HEK293 (cell line): ENCODE results near the gene ADI1.

Experiments
- CTCF ChIA-PET: fragments of 350-600 bp; formaldehyde crosslinking; extraction: SDS; loops from one replicate; lab custom pipeline; 2021; ENCODE audit warnings: antibody characterized with exemption; lab: Yijun Ruan, JAX
- POLR2A ChIA-PET: fragments of 300-600 bp; formaldehyde crosslinking; extraction: SDS; loops from one replicate; lab custom pipeline; 2020; ENCODE audit warnings: antibody characterized with exemption, inconsistent platforms; lab: Yijun Ruan, JAX
- H3K27ac ChIP-seq: fragments of 200-500 bp; sonication (Bioruptor generic); 2 replicates; pipeline ENCODE4 v1.5.1; 2014; ENCODE audit warnings: low read depth, low read length, control low read depth, inconsistent platforms; ENCODE audit errors: extremely low read depth
- H3K36me3 ChIP-seq, 2 experiments: fragments of 200-500 bp in 1 of 2; sonication (Bioruptor generic) in 1 of 2; 1 replicate in 1 of 2; 2 replicates in 1 of 2; pipeline ENCODE4 v1.5.1; 2014 to 2017; ENCODE audit warnings: inconsistent platforms in 2 of 2, low read length in 2 of 2; ENCODE audit not compliant: control insufficient read depth in 2 of 2, insufficient read depth in 1 of 2
- H3K4me1 ChIP-seq: fragments of 200-500 bp; sonication (Bioruptor generic); 2 replicates; pipeline ENCODE4 v1.5.1; 2014; ENCODE audit warnings: mild to moderate bottlenecking, low read length, inconsistent platforms; ENCODE audit not compliant: control insufficient read depth, insufficient read depth
- H3K4me3 ChIP-seq: 2 replicates; pipeline ENCODE4 v1.5.1; 2011; ENCODE audit warnings: low read depth, mild to moderate bottlenecking, control low read depth, low read length, moderate library complexity
- H3K9me3 ChIP-seq: fragments of 200-500 bp; sonication (Bioruptor generic); 2 replicates; pipeline ENCODE4 v1.5.1; 2014; ENCODE audit warnings: low read depth, low read length, inconsistent platforms; ENCODE audit not compliant: control insufficient read depth, insufficient read depth
- HOXC10 ChIP-seq: sonication (generic); formaldehyde crosslinking; IDR thresholded peaks from 2 replicates; pipeline ENCODE4 v1.8.1; 2023; ENCODE audit warnings: mild to moderate bottlenecking, missing genetic modification reagents
- HOXD13 ChIP-seq: sonication (generic); formaldehyde crosslinking; IDR thresholded peaks from 2 replicates; pipeline ENCODE4 v1.8.0; 2022; ENCODE audit warnings: missing genetic modification reagents, borderline replicate concordance
- KLF16 ChIP-seq: fragments of 450-650 bp; formaldehyde crosslinking; IDR thresholded peaks from 2 replicates; pipeline ENCODE4 v1.5.1; 2017; ENCODE audit warnings: missing biosample characterization, missing genetic modification characterization
- KLF8 ChIP-seq: fragments of 450-650 bp; formaldehyde crosslinking; IDR thresholded peaks from 2 replicates; pipeline ENCODE4 v1.5.1; 2016; ENCODE audit warnings: missing biosample characterization, missing genetic modification characterization
- MYNN ChIP-seq: fragments of 450-650 bp; formaldehyde crosslinking; IDR thresholded peaks from 2 replicates; pipeline ENCODE4 v1.5.1; 2016; ENCODE audit warnings: missing biosample characterization, missing genetic modification characterization, borderline replicate concordance
- YY2 ChIP-seq: fragments of 450-650 bp; formaldehyde crosslinking; IDR thresholded peaks from 2 replicates; pipeline ENCODE4 v1.5.1; 2016; ENCODE audit warnings: missing biosample characterization, missing genetic modification characterization
- ZBTB1 ChIP-seq: fragments of 450-650 bp; formaldehyde crosslinking; IDR thresholded peaks from 2 replicates; pipeline ENCODE4 v1.5.1; 2016; ENCODE audit warnings: missing biosample characterization, missing genetic modification characterization
- ZBTB48 ChIP-seq: fragments of 450-650 bp; formaldehyde crosslinking; IDR thresholded peaks from 2 replicates; pipeline ENCODE4 v1.5.1; 2016; ENCODE audit warnings: missing biosample characterization, missing genetic modification characterization
- ZNF146 ChIP-seq: fragments of 450-650 bp; formaldehyde crosslinking; IDR thresholded peaks from 2 replicates; pipeline ENCODE4 v1.5.1; 2016; ENCODE audit warnings: missing biosample characterization, missing genetic modification characterization
- ZNF16 ChIP-seq: fragments of 450-650 bp; formaldehyde crosslinking; IDR thresholded peaks from 2 replicates; pipeline ENCODE4 v1.5.1; 2016; ENCODE audit warnings: low read depth, missing biosample characterization, missing genetic modification characterization
- ZNF169 ChIP-seq: fragments of 450-650 bp; formaldehyde crosslinking; IDR thresholded peaks from 2 replicates; pipeline ENCODE4 v1.5.1; 2016; ENCODE audit warnings: missing biosample characterization, missing genetic modification characterization
- ZNF2 ChIP-seq: fragments of 450-650 bp; formaldehyde crosslinking; IDR thresholded peaks from 2 replicates; pipeline ENCODE4 v1.5.1; 2016; ENCODE audit warnings: missing biosample characterization, missing genetic modification characterization
- ZNF202 ChIP-seq: fragments of 450-650 bp; formaldehyde crosslinking; IDR thresholded peaks from 2 replicates; pipeline ENCODE4 v1.5.1; 2016; ENCODE audit warnings: missing biosample characterization, missing genetic modification characterization, borderline replicate concordance
- ZNF221 ChIP-seq: fragments of 450-650 bp; formaldehyde crosslinking; IDR thresholded peaks from 2 replicates; pipeline ENCODE4 v1.5.1; 2017; ENCODE audit warnings: missing biosample characterization, missing genetic modification characterization, borderline replicate concordance
- ZNF404 ChIP-seq: fragments of 450-650 bp; formaldehyde crosslinking; IDR thresholded peaks from 2 replicates; pipeline ENCODE4 v1.5.1; 2017; ENCODE audit warnings: missing biosample characterization, missing genetic modification characterization
- ZNF416 ChIP-seq: fragments of 450-650 bp; formaldehyde crosslinking; IDR thresholded peaks from 2 replicates; pipeline ENCODE4 v1.5.1; 2016; ENCODE audit warnings: missing biosample characterization, missing genetic modification characterization
- ZNF544 ChIP-seq: fragments of 450-650 bp; formaldehyde crosslinking; IDR thresholded peaks from 2 replicates; pipeline ENCODE4 v1.5.0; 2017; ENCODE audit warnings: missing biosample characterization, missing genetic modification characterization
- ZNF560 ChIP-seq: fragments of 450-650 bp; formaldehyde crosslinking; IDR thresholded peaks from 2 replicates; pipeline ENCODE4 v1.5.1; 2017; ENCODE audit warnings: missing biosample characterization, missing genetic modification characterization, borderline replicate concordance
- ZNF571 ChIP-seq: fragments of 450-650 bp; formaldehyde crosslinking; IDR thresholded peaks from 2 replicates; pipeline ENCODE4 v1.5.0; 2017; ENCODE audit warnings: missing biosample characterization, missing genetic modification characterization
- ZNF596 ChIP-seq: fragments of 450-650 bp; IDR thresholded peaks from 2 replicates; pipeline ENCODE4 v1.5.0; 2018; ENCODE audit warnings: missing biosample characterization, mild to moderate bottlenecking, missing genetic modification characterization, moderate library complexity
- ZNF621 ChIP-seq: fragments of 450-650 bp; formaldehyde crosslinking; IDR thresholded peaks from 2 replicates; pipeline ENCODE4 v1.5.1; 2017; ENCODE audit warnings: missing biosample characterization, missing genetic modification characterization
- ZNF629 ChIP-seq: fragments of 450-650 bp; formaldehyde crosslinking; IDR thresholded peaks from 2 replicates; pipeline ENCODE4 v1.5.1; 2017; ENCODE audit warnings: missing biosample characterization, missing genetic modification characterization
- ZNF664 ChIP-seq: fragments of 450-650 bp; formaldehyde crosslinking; IDR thresholded peaks from 2 replicates; pipeline ENCODE4 v1.5.1; 2016; ENCODE audit warnings: missing biosample characterization, missing genetic modification characterization
- ZNF701 ChIP-seq: fragments of 450-650 bp; formaldehyde crosslinking; IDR thresholded peaks from 2 replicates; pipeline ENCODE4 v1.5.1; 2016; ENCODE audit warnings: missing biosample characterization, missing genetic modification characterization
- ZNF707 ChIP-seq: fragments of 450-650 bp; formaldehyde crosslinking; IDR thresholded peaks from 2 replicates; pipeline ENCODE4 v1.5.1; 2016; ENCODE audit warnings: missing biosample characterization, missing genetic modification characterization
- ZNF785 ChIP-seq: fragments of 450-650 bp; formaldehyde crosslinking; IDR thresholded peaks from 2 replicates; pipeline ENCODE4 v1.5.1; 2016; ENCODE audit warnings: missing biosample characterization, missing genetic modification characterization
- ZNF830 ChIP-seq: fragments of 450-650 bp; IDR thresholded peaks from 2 replicates; pipeline ENCODE4 v1.5.0; 2018; ENCODE audit warnings: missing biosample characterization, missing genetic modification characterization, low read depth, mild to moderate bottlenecking, moderate library complexity
- TF ChIP-seq, protein P1 (sequence below): fragments of 450-650 bp; formaldehyde crosslinking; IDR thresholded peaks from 2 replicates; pipeline ENCODE4 v1.5.1; 2016; ENCODE audit warnings: missing biosample characterization, missing genetic modification characterization
- TF ChIP-seq, protein P2 (sequence below): fragments of 450-650 bp; formaldehyde crosslinking; IDR thresholded peaks from 2 replicates; pipeline ENCODE4 v1.5.1; 2017; ENCODE audit warnings: missing biosample characterization, missing genetic modification characterization
- TF ChIP-seq, protein P3 (sequence below): fragments of 450-650 bp; formaldehyde crosslinking; IDR thresholded peaks from 2 replicates; pipeline ENCODE4 v1.5.1; 2017; ENCODE audit warnings: missing biosample characterization, missing genetic modification characterization

The ADI1 gene

DNA sequence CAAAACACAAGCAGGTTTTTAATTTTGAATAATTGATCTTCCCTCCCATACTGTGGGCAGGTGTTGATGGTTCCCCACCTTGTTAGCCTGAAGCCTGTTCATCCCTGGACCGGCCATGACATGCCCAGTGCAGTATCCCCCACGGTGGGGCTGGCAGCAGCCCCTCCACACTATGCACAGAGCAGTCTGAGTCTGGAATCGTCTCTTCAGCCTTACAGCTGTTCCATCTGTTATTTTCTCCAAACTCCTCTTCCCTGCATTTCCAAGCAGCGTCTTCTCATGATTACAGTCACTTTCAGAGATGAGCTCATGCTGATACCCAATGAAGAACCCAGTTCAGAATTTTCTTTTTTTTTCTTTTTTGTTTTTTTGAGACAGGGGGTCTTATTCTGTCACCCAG is 68.2 kb downstream of the ADI1 start:
- Histone ChIP-seq H3K4me3 (no peak overlapping the region), H3K9me3 (no peaks in the 10 kb centered on the region), H3K4me1 (no peaks in the 10 kb centered on the region), H3K27ac (no peak overlapping the region), H3K36me3 (peaks cover 4 to 75% of the 10 kb centered on the region in 2 experiments; a peak in 2 of 3 replicates)
- TF ChIP-seq ZNF202 (tag by site-specific recombination): no peak
- TF ChIP-seq, protein P1, sequence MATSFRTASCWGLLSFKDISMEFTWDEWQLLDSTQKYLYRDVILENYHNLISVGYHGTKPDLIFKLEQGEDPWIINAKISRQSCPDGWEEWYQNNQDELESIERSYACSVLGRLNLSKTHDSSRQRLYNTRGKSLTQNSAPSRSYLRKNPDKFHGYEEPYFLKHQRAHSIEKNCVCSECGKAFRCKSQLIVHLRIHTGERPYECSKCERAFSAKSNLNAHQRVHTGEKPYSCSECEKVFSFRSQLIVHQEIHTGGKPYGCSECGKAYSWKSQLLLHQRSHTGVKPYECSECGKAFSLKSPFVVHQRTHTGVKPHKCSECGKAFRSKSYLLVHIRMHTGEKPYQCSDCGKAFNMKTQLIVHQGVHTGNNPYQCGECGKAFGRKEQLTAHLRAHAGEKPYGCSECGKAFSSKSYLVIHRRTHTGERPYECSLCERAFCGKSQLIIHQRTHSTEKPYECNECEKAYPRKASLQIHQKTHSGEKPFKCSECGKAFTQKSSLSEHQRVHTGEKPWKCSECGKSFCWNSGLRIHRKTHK (tag by site-specific recombination): no peak
- TF ChIP-seq ZNF221: no peak
- TF ChIP-seq KLF16 (tag by site-specific recombination): no peak
- no peak for TF ChIP-seq ZNF629 (tag by site-specific recombination)
- no peak for TF ChIP-seq ZNF664 (tag by site-specific recombination)
- no peak for TF ChIP-seq ZNF146 (tag by site-specific recombination)
- TF ChIP-seq YY2: no peak
- TF ChIP-seq ZNF544 (tag by site-specific recombination): no peak
- TF ChIP-seq ZBTB1 (tag by site-specific recombination): no peak
- TF ChIP-seq ZNF785 (tag by site-specific recombination): no peak
- TF ChIP-seq ZBTB48 (tag by site-specific recombination): no peak
- no peak for TF ChIP-seq ZNF2 (tag by site-specific recombination)
- ChIA-PET POLR2A (no interaction called here), CTCF (interaction anchor here (0.6 to 1.6 kb wide), 2 partner anchors 27 to 1596 kb away, joined by 3 to 5 read pairs; no protein-coding TSS in a partner anchor)

DNA sequence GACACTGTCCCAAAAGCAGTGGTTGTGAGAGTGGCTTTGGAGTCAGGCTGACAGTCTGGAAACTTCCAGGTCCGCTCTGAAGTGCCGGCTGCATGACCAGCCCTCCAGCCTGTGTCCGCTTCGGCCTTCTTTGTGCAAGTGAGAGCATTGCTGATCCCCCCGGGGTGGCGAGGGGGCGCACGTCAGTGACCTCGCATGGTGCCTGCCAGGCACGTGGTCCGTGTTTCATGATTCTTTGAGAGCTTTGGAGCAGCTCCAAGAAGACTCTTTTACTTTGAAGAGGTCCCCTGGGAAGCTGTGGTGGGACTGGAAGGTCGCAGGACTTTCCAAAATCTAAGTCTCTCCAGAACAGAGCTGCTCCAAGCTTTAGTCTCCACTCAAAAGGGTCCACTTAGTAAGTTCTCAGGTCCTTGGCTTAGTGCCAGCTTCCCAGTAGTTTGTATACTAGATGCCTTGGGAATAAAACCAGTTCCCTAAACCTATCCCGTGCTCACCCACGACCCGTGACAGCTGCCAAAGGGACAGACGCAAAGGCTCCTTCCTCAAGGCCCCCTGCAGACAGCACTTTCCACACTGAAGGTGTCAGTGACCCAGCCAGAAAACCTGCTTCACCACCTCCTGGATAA is 68.8 kb downstream of the ADI1 start:
- Histone ChIP-seq H3K9me3 (no peaks in the 10 kb centered on the region), H3K27ac (no peak overlapping the region), H3K36me3 (peaks cover 4 to 76% of the 10 kb centered on the region in 2 experiments; a peak in 2 of 3 replicates)
- ChIA-PET CTCF (interaction anchor here (0.6 kb wide), 1 partner anchor 1595 kb away, joined by 3 read pairs; no protein-coding TSS in a partner anchor), POLR2A (no interaction called here)
- 0 out of 2 replicates have a peak, but pooled peaks have one; percentile 19 for TF ChIP-seq MYNN
- TF ChIP-seq HOXD13 (CRISPR knock-in tag): no peak
- TF ChIP-seq, all 188 proteins: peak for 1
- Histone ChIP-seq H3K4me1 (no peaks in the 10 kb centered on the region), H3K4me3 (no peak overlapping the region)

DNA sequence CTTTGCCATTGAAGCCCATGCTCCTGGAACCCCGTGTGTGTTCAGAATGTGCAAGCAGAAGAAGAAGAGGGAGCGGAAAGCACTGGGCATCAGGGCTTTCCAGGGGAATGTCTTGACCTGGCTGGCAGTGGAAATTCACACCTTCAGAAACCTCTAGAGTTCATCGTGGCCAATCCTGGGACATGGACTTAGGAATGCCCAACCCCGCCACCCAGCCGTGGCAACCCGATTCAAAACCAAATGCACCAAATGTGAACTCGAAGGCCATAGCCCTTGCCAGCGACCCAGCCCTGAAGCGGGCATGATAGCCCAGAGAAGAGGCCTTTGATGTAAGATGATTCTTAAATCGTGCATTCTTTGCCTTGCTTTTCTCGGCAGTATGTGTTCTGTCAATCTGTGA is 69.4 kb downstream of the ADI1 start:
- Histone ChIP-seq H3K4me3 (no peak overlapping the region), H3K27ac (no peak overlapping the region), H3K4me1 (no peaks in the 10 kb centered on the region), H3K36me3 (peaks cover 4 to 81% of the 10 kb centered on the region in 2 experiments; a peak in 2 of 3 replicates), H3K9me3 (no peaks in the 10 kb centered on the region)
- TF ChIP-seq ZNF560 (tag by site-specific recombination) (no peak), HOXC10 (CRISPR knock-in tag) (no peak), ZNF404 (no peak), ZNF830 (no peak), ZNF707 (tag by site-specific recombination) (no peak), ZNF596 (tag by site-specific recombination) (no peak), ZNF701 (tag by site-specific recombination) (no peak), HOXD13 (CRISPR knock-in tag) (no peak), ZNF621 (no peak), ZNF16 (tag by site-specific recombination) (no peak), ZNF571 (tag by site-specific recombination) (no peak), ZNF416 (tag by site-specific recombination) (no peak), YY2 (no peak), ZNF169 (tag by site-specific recombination) (no peak), KLF8 (no peak)
- TF ChIP-seq, protein P2, sequence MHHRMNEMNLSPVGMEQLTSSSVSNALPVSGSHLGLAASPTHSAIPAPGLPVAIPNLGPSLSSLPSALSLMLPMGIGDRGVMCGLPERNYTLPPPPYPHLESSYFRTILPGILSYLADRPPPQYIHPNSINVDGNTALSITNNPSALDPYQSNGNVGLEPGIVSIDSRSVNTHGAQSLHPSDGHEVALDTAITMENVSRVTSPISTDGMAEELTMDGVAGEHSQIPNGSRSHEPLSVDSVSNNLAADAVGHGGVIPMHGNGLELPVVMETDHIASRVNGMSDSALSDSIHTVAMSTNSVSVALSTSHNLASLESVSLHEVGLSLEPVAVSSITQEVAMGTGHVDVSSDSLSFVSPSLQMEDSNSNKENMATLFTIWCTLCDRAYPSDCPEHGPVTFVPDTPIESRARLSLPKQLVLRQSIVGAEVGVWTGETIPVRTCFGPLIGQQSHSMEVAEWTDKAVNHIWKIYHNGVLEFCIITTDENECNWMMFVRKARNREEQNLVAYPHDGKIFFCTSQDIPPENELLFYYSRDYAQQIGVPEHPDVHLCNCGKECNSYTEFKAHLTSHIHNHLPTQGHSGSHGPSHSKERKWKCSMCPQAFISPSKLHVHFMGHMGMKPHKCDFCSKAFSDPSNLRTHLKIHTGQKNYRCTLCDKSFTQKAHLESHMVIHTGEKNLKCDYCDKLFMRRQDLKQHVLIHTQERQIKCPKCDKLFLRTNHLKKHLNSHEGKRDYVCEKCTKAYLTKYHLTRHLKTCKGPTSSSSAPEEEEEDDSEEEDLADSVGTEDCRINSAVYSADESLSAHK: no peak
- TF ChIP-seq, protein P3, sequence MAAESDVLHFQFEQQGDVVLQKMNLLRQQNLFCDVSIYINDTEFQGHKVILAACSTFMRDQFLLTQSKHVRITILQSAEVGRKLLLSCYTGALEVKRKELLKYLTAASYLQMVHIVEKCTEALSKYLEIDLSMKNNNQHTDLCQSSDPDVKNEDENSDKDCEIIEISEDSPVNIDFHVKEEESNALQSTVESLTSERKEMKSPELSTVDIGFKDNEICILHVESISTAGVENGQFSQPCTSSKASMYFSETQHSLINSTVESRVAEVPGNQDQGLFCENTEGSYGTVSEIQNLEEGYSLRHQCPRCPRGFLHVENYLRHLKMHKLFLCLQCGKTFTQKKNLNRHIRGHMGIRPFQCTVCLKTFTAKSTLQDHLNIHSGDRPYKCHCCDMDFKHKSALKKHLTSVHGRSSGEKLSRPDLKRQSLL (tag by site-specific recombination): no peak
- CTCF ChIA-PET: no interaction called here
- POLR2A ChIA-PET: no interaction called here
